GM13976 (cell line): ENCODE data around the gene NDUFA11.

Experiments
- DNase-seq: peaks from one replicate; pipeline ENCODE4 v3.0.0; 2012; ENCODE audit warnings: low spot score
- in situ Hi-C: fragments of 300-500 bp; cut with MboI; formaldehyde crosslinking; loops from one replicate; pipeline ENCODE4 v1.12.0; 2022; ENCODE audit warnings: low sequenced_read_pairs, mixed read lengths, inconsistent platforms; ENCODE audit not compliant: unreplicated experiment
- TF ChIP-seq, protein P1 (sequence below): IDR thresholded peaks from 2 replicates; pipeline ENCODE4 v1.5.1; 2012; ENCODE audit warnings: borderline replicate concordance, mild to moderate bottlenecking; ENCODE audit not compliant: insufficient read depth; ENCODE audit errors: extremely low read depth, missing control alignments, control extremely low read depth

Gene NDUFA11

DNA sequence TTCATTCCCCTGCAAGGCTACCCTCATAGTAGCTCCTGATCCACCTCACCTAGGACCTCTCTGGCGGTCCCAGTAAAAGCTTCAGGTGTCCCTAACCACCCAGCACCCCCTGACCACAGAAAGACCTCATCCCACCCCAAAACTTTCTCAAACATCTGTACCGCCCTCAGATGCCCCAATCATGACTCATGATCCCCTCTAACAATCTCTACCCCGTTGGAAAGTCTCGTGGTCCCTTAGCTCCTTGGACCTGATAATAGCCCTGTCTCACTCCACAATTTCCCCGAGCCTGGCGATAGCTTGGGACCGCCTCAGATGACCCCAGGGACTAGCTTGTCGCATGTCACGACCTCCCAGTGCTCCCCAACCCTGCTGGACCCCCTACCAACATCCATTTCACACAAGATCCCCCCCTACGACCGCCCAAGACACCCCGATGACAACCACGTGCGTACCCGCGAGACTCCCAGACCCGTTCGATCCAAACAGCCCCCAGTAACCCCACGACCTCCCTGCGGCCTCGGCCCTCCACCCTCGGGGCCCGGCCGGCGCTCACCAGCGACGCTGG lies 450 bp downstream of the NDUFA11 start:
- TF ChIP-seq, protein P1, sequence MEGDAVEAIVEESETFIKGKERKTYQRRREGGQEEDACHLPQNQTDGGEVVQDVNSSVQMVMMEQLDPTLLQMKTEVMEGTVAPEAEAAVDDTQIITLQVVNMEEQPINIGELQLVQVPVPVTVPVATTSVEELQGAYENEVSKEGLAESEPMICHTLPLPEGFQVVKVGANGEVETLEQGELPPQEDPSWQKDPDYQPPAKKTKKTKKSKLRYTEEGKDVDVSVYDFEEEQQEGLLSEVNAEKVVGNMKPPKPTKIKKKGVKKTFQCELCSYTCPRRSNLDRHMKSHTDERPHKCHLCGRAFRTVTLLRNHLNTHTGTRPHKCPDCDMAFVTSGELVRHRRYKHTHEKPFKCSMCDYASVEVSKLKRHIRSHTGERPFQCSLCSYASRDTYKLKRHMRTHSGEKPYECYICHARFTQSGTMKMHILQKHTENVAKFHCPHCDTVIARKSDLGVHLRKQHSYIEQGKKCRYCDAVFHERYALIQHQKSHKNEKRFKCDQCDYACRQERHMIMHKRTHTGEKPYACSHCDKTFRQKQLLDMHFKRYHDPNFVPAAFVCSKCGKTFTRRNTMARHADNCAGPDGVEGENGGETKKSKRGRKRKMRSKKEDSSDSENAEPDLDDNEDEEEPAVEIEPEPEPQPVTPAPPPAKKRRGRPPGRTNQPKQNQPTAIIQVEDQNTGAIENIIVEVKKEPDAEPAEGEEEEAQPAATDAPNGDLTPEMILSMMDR, result no peak
- in situ Hi-C loops, result no loop called here
- no peak for DNase-seq

DNA sequence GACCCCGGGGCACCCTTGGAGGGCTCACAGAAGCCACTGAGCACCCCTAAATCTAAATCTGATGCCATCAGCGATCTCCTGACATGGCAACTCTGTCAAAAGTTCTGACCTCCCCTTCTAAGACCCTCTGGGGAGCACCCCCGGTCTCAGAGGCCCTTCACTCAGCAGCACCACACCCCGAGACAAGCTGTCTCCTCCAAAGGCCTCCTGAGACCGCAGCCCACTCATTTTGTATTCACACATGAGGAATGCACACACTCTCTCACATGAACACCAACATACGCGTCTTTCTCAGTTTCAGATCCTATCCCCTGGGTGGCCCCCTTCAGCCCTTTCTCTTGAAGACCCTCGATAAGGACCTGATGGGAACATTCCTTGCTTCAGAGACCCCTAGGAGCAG lies 2.6 kb downstream of the NDUFA11 start:
- TF ChIP-seq, protein P1, result no peak
- no peak for DNase-seq
- in situ Hi-C loops, result no loop called here

DNA sequence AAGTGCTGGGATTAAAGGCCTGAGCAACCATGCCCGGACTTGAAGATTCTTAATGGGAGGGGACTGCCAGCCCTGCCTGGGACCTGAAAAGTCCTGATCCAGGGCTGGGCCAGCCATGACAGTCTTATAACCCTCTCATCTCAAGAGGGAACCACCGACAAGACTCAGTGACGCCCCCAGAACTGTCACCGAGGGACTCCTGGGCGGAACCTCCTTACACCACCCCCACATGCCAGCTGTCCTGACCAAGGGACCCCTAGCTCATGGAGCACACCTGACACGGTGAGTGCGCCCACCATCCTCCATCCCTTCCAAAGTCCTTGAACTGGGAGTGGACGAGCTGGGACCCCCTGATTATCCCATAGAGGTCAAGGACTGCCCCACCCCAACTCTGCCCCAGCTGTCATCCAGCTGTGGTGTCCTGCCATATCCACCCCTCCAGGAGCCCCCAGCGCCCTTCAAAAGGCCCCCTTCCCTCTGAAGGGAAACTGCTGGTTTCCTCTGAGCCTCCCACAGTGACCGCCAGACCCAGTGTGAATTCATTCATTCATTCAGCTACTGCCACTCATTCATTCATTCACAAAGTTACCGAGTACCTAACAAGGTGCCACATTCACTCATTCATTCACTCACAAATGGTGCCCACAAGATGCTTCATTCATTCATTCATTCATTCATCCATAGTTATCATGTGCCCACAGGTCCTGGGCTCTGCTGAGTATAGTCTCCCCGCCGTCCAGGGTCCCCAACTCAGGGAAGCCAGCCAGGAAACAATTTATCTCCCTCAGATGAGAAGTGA lies 3.7 kb downstream of the NDUFA11 start:
- no peak for DNase-seq
- TF ChIP-seq, protein P1, result no peak
- in situ Hi-C loops, result no loop called here

DNA sequence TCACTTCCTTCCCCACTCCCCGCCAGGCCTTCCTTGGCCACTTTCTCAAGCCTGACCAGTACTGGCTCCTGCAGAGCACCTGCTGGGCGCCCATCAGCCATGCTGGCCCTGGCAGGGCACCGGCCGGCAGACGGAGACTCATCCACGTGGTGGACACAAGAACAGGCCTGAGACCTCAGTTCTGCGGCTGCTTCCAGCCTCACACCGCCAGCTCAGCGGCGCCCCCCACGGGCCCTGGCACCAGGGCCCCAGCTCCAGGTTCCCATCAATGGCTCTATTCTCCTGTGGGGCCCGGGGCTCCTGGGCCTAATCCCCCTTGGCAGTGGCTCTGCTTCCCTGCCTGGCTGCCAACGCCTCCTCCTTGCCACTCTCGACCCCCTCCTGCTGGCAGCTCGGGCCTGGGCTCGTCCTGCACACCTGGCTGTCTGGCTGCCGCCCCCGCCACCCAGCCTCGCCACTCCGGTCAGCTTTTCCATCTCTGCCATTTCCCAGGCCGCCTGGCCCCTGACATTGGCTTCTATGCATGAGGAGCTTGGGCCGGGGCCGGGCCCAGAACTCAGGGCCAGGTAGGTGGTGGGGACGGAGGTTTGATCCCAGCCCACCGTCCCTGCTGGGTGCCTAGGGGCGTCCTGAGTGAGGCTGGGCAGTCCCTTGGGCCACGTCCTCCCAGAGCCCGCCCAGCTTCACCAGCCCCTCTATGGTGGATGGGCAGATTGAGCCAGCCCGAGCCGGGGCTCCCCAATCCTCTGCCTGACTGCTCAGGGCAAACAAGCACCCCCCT lies 6.2 kb downstream of the NDUFA11 start:
- DNase-seq, result no peak
- TF ChIP-seq, protein P1, result no peak
- in situ Hi-C loops, result no loop called here

DNA sequence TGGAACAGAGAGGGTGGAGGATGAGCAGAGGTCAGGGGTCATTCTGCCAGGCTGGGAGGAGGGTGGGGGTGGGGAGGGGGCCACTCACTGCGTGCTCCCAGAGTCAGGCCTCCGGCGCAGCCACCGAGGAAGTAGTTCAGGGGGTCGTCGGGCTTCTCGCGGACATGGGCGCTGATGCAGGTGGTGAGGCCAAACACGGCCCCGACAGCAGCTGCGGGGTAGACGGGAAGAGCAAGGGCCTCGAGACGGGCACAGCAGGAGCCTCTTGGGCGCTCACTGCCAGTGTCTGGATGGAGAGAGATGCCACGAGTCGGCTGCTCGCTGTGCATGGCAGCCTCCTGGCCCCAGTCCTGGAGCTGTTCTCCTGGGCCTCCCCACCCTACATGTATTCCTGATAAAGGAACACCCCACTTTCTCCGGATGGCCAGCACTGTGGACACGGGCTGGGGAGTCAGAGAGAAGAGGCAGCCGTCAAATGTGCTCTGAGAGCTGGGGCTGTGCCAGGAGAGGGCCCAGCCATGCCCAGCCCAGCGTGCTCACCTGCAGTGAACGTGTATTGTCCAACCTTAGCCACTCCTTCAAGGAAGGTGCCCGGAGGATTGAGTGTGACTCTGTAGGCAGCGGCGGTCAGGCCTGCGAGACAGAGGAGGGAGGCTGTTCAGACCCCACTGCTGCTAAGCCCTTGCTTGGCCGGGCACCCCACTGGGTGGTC lies 7.1 kb downstream of the NDUFA11 start:
- in situ Hi-C loops, result no loop called here
- no peak for DNase-seq
- TF ChIP-seq, protein P1, result no peak

DNA sequence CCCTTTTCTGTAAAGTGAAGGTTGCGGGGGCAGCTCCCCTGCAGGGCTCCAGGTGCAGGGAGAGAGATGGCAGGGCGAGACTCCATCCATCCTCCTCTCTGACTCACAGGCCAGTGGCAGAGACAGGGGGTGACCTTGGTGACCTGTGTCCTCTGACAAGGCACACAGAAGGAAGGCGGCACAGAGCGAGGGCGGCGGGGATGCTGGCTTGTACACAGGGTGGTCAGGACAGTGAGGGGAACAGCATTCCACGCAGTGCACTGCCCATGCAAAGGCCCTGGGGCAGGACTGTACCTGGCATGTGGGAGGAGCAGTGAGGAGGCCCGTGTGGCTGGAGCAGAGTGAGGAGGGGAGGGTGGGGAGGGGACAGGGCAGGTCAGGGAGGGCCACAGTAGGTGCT lies 7.7 kb downstream of the NDUFA11 start:
- TF ChIP-seq, protein P1, result no peak
- in situ Hi-C loops, result no loop called here
- no peak for DNase-seq
